HG02973 (cell line): ENCODE data around the gene ZDHHC14.

ENCODE experiments used
- ATAC-seq: cut with Tn5 transposase; IDR thresholded peaks from one replicate; pipeline ENCODE4 v1.9.1; 2021; ENCODE audit warnings: moderate library complexity; ENCODE audit not compliant: unreplicated experiment

ZDHHC14 gene

GRCh38 chr6:157653521-157653920, 272.5 kb downstream of the ZDHHC14 start:
- ATAC-seq: no peak

GRCh38 chr6:157655139-157655538, 274.1 kb downstream of the ZDHHC14 start:
- no peak for ATAC-seq

GRCh38 chr6:157656437-157656997, 275.5 kb downstream of the ZDHHC14 start:
- no peak for ATAC-seq

GRCh38 chr6:157657754-157658153, 276.8 kb downstream of the ZDHHC14 start:
- no peak for ATAC-seq

GRCh38 chr6:157658301-157658700, 277.3 kb downstream of the ZDHHC14 start:
- no peak for ATAC-seq

GRCh38 chr6:157659536-157660271, 278.7 kb downstream of the ZDHHC14 start:
- no peak for ATAC-seq

GRCh38 chr6:157660414-157660813, 279.4 kb downstream of the ZDHHC14 start:
- no peak for ATAC-seq

GRCh38 chr6:157661652-157662051, 280.7 kb downstream of the ZDHHC14 start:
- ATAC-seq: no peak

- no peak for ATAC-seq
These were observed 282.3 kb downstream of the ZDHHC14 start for GRCh38 chr6:157663261-157663660.

GRCh38 chr6:157665180-157665579, 284.2 kb downstream of the ZDHHC14 start:
- no peak for ATAC-seq

- no peak for ATAC-seq
These were observed 285.7 kb downstream of the ZDHHC14 start for GRCh38 chr6:157666729-157667128.

- ATAC-seq: no peak
These were observed 286.4 kb downstream of the ZDHHC14 start for GRCh38 chr6:157667211-157668008.

- no peak for ATAC-seq
These were observed 287.0 kb downstream of the ZDHHC14 start for GRCh38 chr6:157668009-157668401.

- no peak for ATAC-seq
These were observed 287.7 kb downstream of the ZDHHC14 start for GRCh38 chr6:157668713-157669112.

- ATAC-seq: no peak
These were observed 288.3 kb downstream of the ZDHHC14 start for GRCh38 chr6:157669323-157669722.

- ATAC-seq: no peak
These were observed 288.8 kb downstream of the ZDHHC14 start for GRCh38 chr6:157669747-157670216.

GRCh38 chr6:157670466-157671186, 289.6 kb downstream of the ZDHHC14 start:
- no peak for ATAC-seq

- no peak for ATAC-seq
These were observed 291.9 kb downstream of the ZDHHC14 start for GRCh38 chr6:157672726-157673412.

- ATAC-seq: no peak
These were observed 292.6 kb downstream of the ZDHHC14 start for GRCh38 chr6:157673596-157673995.

- ATAC-seq: no peak
These were observed 293.1 kb downstream of the ZDHHC14 start for GRCh38 chr6:157674061-157674460.

GRCh38 chr6:157675831-157676230, 294.8 kb downstream of the ZDHHC14 start:
- ATAC-seq: no peak
